Measurements from ENCODE around the gene STING1.

DNA sequence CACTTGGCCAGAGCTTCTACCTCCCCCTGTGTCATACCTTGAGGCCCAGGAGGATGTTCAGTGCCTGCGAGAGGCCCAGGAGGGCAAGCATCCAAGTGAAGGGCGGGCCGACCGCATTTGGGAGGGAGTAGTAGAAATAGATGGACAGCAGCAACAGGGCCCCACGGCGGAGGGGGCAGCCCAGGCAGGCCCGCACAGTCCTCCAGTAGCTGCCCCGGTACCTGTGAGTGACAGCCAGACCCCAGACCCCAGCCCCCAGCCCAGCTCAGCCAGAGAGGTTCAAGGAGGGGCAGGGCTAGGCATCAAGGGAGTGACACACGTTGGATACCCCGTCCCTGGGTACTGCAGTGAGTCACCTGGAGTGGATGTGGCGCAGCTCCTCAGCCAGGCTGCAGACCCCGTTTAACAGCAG is 1.4 kb downstream of the STING1 start:
- TF ChIP-seq YY1 (IDR thresholded peaks at IDR 0.05; ENCODE audit: insufficient read depth, insufficient read length) = no peak
- no peak for TF ChIP-seq SUZ12 (IDR thresholded peaks at IDR 0.05; ENCODE audit: extremely low read depth, insufficient read depth, insufficient read length)
- no peak for TF ChIP-seq ZNF274 (IDR thresholded peaks at IDR 0.05; ENCODE audit: low read depth, low read length)

Data from NT2/D1 (cell line).